ENCODE data around the gene CDKAL1.
"Not testable (repeated sequence)": the region's sequence is repeated elsewhere in the genome, so short reads cannot be mapped to it uniquely, and the experiment has no call there.

The CDKAL1 gene

GRCh38 chr6:21254460-21254859 lies 720.2 kb downstream of the CDKAL1 start:
- not testable (repeated sequence) for DNase-seq (ENCODE audit: low spot score)

GRCh38 chr6:21256197-21256596 lies 721.9 kb downstream of the CDKAL1 start:
- no peak for DNase-seq (ENCODE audit: low spot score)

GRCh38 chr6:21257125-21257524 lies 722.9 kb downstream of the CDKAL1 start:
- DNase-seq (ENCODE audit: low spot score), result no peak

GRCh38 chr6:21258665-21259064 lies 724.4 kb downstream of the CDKAL1 start:
- DNase-seq (ENCODE audit: low spot score), result no peak

GRCh38 chr6:21259660-21260059 lies 725.4 kb downstream of the CDKAL1 start:
- no peak for DNase-seq (ENCODE audit: low spot score)

GRCh38 chr6:21262504-21262903 lies 728.2 kb downstream of the CDKAL1 start:
- DNase-seq (ENCODE audit: low spot score), result no peak

- no peak for DNase-seq (ENCODE audit: low spot score)
Measured at GRCh38 chr6:21263531-21264287, 729.5 kb downstream of the CDKAL1 start.

GRCh38 chr6:21264288-21265033 lies 730.2 kb downstream of the CDKAL1 start:
- no peak for DNase-seq (ENCODE audit: low spot score)

GRCh38 chr6:21265034-21265729 lies 730.9 kb downstream of the CDKAL1 start:
- no peak for DNase-seq (ENCODE audit: low spot score)

- no peak for DNase-seq (ENCODE audit: low spot score)
Measured at GRCh38 chr6:21265730-21266044, 731.4 kb downstream of the CDKAL1 start.

GRCh38 chr6:21270636-21271201 lies 736.5 kb downstream of the CDKAL1 start:
- no peak for DNase-seq (ENCODE audit: low spot score)

- DNase-seq (ENCODE audit: low spot score), result no peak
Measured at GRCh38 chr6:21271428-21272155, 737.3 kb downstream of the CDKAL1 start.

GRCh38 chr6:21273451-21273850 lies 739.2 kb downstream of the CDKAL1 start:
- DNase-seq (ENCODE audit: low spot score), result no peak

- DNase-seq (ENCODE audit: low spot score), result no peak
Measured at GRCh38 chr6:21274851-21275250, 740.6 kb downstream of the CDKAL1 start.

GRCh38 chr6:21277601-21278374 lies 743.5 kb downstream of the CDKAL1 start:
- no peak for DNase-seq (ENCODE audit: low spot score)

- no peak for DNase-seq (ENCODE audit: low spot score)
Measured at GRCh38 chr6:21278375-21278745, 744.1 kb downstream of the CDKAL1 start.

- DNase-seq (ENCODE audit: low spot score), result no peak
Measured at GRCh38 chr6:21279619-21280018, 745.4 kb downstream of the CDKAL1 start.

- no peak for DNase-seq (ENCODE audit: low spot score)
Measured at GRCh38 chr6:21281366-21281765, 747.1 kb downstream of the CDKAL1 start.

Data from COLO829 (cell line).